NAMALWA (cell line): ENCODE results near the gene CPSF4L.

Source experiments
- DNase-seq: peaks from one replicate; pipeline ENCODE4 v3.0.0-alpha.2; 2015; ENCODE audit warnings: low spot score

Gene CPSF4L

DNA sequence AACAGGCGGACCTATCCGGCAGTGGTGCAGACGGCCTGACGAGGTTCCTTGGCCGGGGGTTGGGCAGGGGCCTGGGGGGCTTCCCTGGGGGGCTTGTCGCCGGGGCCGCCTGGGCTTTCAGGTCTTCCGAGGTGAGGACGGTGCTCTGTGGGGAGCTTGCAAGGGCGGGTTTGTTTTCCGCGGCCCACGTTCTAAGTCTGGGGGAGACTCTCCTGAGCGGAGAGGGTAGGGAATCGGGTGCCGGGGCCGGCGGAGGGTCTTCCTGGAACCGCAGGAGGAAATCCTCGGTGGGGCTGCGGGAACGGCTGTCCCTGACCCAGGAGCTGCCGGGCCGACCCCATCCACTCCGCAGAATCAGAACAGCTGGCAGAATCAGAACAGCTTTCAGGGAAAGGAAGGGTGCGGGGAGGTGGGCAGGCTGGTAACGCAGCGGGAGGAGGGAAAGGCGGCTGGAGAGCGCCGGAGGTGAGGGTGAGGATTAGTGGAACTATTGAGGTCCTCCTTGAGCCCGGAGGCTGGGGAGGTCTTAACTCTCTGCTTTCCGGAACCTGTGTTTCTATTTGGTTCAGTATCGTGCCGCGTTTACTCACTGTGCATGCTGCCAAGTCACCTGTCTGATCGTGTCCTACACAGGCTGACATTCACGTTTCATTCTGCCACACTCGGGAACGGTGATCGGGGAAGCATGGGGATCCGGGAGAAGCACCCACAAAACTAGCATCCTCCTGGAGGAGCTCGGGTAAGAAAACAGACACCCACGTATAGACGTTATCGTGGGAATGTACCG, 28.9 kb downstream of the CPSF4L start:
- peak; percentile 43 for DNase-seq

DNA sequence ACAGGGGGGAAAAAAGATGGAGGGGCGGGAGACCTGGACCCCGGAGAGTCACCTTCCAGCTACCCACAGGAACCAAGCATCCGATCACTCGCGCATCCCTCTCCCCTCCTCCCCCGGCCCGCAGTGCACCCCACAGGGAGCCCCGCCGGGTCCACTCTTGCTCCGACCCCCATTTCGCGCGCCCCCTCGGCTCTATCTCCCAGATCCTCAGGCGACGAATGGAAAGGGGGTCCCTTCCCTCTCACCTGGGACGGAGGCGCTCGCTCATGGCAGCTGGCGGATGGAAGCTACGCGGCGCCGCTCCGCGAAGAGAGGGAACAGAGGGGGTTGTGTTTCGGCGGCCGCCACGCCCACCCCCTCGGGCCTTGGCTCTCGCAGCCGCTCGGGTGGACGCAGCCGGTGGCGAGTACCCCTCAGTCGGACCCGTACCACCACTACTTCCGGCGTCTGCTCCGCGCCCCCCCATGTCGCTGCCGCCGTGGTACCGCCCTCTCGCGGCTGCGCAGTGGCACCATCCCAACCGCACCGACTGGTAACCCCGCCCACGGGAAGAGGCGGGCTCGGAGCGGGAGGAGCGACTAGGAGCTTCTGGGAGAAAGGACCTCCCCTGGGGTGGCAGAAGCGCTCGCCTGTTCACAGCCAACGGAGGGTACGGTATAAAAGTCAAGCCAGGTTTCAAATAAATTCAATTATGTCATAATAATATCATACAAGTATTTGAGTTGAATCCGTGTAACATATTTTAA, 29.7 kb downstream of the CPSF4L start:
- peak; percentile 95 for DNase-seq

DNA sequence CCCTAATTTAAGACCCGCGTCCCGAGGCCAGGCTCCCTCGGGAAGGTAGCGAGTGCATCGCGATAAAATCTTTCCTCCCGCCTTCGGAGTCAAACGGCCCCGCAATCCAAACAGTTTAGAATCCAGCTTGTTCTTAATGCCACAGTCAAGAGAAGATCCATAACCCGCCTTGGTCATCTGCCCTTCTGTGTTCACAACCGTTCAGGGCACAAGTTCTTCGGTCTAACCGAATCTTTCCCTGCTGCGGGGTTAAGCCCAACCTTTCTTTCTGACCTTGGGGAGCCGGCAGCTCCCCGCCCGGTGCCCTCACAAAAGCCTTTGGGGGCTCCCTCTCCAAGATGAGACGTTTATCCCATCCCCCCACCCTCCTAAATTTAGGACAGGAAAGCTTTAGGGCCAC, 30.3 kb downstream of the CPSF4L start:
- DNase-seq: peak; percentile 28

DNA sequence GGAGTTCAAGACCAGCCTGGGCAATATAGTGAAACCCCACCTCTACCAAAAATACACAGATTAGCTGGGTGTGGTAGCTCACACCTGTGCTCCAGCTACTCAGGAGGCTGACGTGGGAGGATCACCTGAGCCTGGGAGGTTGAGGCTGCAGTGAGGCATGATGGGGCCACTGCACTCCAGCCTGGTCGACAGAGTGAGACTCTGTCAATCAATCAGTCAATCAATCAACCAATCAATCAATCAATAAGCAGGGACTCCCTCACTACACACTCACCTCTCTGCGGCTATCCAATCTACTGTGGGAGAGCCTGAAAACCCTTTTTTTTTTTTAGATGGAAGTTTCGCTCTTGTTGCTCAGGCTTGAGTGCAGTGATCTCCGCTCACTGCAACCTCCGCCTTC, 31.6 kb downstream of the CPSF4L start:
- DNase-seq: no peak

DNA sequence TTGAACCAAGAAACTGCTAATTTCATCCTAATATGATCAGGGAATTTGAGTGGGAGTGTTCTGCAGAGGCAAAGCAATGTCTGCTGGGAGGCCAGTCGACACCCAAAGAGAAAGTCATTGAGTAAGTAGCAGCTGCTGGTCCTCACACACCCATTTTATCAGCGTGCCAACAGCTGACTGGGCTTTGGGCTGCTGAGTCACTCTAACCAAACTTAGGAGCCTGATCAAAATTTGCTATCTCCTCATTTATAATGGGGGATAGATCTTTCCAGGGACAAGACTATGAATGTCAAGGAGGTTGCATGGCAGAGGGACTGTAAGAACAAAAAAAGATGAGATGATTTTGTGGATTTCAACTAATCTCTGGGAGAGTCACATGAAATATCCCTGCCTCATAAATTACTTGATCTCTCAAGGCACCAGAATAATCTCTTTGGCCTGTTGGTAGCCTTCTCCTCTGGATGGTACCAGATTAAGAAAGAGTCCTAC, 32.9 kb downstream of the CPSF4L start:
- DNase-seq: no peak

DNA sequence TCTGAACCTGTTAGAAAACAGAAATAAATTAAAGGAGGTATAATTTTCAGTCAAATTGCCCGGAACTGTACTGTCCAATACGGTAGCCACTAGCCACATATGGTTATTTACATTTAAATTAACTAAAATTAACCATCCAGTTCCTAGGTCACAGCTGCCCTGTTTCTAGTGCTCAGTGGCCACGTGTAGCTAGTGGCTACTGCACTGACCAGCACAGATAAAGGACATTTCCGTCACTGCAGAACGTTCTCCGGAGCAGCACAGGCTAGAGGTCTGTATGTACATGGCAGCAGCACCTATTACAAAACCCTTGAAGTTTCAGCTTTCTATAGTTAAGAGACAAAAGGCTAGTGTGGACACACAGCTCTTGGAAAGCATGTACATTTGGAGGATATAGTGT, 33.7 kb downstream of the CPSF4L start:
- no peak for DNase-seq

DNA sequence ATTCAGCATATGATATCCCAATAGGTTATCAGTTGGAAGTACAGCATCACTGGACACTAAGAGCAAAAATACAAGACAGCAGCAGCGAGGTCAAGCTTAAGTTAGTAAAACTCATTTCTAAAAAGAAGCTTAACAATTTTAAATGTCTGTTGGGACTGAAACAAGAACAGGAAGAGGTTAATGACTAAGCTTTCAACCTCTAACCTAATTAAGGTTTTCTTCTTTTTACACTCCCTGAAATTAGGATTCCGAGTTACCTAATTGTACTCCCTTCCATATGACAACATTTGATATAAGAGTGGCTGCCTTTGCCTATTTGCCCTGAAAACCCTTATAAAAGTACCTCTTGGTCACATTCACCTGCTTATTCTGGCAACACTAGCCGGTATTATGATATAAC, 34.3 kb downstream of the CPSF4L start:
- no peak for DNase-seq

DNA sequence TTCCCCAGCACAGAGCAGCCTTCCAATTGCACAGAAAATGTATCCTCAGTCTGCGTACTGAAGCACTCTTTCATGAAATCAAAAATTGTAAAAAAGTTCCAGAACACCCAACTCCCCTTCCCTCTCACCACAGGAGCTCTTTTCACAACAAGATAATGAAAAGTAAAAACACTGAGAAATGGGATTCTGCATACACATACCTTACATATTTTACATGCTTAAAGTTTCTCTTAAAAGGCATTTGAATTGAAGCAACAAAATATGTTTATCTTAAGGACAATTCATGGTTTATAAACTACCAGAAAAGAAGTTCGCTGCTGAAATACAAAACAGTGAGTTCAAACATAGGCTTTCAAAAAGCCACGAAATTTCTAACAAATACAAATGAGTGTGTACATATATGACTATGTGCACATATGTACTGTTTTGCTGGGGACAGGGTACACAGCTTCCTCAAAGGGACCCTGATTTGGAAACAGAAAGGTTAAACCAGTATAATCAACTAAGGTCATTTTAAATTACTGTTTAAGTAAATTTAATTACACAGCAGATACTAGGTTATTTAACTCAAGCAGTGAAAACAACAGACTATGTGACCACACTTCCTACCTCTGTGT, 35.0 kb downstream of the CPSF4L start:
- no peak for DNase-seq

DNA sequence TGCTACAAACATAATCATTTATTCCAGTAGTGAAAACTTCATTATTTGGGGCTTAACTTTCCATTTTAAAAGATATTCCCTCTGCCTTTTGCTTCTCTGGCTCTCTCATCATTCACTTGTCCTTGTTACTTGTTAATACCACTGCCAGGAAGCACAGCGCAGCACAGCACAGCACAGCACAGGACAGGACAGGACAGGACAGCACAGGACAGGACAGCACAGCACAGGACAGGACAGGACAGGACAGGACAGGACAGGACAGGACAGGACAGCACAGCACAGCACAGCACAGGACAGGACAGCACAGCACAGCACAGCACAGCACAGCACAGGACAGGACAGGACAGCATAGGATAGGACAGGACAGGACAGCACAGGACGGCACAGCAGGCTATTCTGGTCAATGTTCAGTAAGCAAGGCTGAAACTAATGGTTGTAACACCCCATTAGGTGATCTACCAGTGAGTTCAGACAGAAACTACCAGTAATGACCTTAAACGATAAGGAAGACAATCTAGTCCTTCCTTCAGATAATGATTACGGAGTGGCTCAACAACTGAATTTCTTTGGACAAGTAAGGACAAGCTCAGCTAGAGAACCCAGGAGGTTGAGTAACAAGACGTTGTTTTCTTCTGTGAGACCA, 36.9 kb downstream of the CPSF4L start:
- no peak for DNase-seq

DNA sequence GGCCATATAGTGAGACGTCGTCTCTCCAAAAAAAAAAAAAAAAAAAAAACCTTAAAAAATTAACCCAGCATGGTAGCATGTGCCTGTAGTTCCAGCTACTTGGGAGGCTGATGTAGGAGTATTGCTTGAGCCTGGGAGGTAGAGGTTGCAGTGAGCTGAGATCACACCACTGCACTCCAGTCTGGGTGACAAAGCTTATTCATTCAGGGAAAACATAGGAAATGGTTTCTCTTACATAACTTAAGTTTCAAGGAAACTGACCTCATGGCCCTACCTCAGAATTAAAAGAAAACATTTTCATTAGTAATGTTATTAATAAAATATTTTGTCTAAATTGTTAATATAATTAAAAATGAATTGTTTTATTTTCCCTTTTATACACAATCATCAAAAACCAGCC, 37.4 kb downstream of the CPSF4L start:
- DNase-seq: no peak

DNA sequence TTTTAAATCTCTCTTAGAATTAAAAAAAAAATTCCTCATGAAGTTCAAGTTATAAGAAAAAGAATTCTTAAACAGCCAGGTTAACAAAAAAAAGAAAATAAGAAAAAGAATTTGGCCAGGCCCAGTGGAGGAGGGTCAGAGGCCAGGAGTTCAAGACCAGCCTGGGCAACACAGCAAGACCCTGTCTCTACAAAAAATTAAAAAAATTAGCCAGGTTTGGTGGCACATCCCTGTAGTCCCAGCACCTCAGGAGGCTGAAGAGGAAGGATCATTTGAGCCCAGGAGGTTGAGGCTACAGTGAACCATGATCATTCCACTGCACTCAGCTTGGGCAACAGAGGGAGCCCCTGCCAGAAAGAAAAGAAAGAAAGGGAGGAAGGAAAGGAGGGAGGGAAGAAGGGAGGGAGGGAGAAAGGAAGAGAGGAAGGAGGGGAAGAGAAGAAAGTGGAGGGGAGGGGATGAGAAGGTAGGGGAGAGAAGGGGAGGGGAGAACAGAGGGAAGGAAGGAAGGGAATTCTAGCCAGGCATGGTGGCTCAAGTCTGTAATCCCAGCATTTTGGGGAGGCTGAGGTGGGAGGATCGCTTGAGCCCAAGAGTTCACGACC, 38.0 kb downstream of the CPSF4L start:
- DNase-seq: no peak

DNA sequence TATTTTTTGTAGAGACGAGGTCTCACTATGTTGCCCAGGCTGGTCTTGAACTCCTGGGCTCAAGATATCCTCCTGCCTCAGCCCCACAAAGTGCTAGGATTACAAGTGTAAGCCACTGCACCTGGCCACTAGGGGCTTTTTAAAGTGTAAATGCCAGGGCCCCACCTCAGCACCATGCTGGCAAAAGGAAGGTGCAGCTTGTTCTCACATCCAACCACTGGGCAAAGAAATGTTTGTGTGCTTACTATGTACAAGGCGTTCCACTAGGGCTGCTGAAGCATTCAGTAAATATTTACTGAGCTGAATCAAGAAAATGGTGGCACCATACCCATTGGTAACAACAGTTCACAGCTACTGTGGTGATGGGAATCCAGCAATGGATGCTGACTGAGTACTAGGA, 46.2 kb downstream of the CPSF4L start:
- no peak for DNase-seq

DNA sequence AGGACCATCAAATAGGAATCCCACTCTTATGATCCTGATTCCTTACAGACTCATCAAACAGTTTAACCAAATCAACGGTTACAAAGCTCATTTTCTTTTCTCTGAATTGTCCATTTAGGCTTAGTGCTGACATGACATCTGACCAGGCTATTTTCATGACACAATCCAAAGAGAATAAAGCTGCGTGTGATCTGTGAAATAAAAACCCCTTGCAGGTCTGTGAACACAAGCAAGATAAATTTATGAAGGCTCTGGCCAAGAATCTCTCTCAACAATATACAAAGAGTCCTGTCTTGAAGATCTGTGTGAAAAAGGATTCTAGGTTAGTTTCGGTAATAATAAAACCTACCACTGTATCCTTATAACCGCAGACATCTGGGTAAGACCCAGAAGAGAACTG, 46.8 kb downstream of the CPSF4L start:
- no peak for DNase-seq

DNA sequence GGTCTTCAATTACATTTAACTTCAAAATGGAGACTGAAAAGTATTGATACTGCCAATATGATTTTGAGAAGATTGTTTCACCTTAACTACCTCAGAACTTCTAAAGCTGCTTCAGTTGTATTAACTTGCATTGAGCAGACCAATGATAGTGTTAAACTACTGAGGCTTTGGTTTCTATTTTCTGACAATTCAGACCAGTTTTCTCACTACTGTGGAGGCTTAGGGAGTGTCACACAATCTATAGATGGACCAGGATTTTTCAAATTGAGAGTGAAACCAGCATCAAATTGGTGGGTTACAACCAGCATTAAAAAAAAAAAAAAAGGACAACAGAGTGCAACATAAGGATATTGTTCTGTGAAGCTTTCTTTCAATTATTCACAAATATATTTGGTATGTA, 47.7 kb downstream of the CPSF4L start:
- no peak for DNase-seq

DNA sequence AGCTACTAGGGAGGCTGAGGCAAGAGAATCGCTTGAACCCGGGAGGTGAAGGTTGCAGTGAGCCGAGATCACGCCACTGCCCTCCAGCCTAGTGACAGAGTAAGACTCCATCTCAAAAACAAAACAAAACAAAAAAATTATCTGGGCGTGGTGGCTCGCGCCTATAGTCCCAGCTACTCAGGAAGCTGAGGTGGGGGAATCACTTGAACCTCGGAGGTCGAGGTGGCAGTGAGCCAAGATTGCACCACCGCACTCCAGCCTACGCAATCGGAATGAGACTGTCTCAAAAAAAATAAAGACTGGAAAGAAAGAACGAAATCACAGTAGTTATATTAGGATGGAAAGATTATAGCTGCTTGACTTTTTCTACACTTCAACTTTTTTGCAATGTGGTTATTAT, 49.9 kb downstream of the CPSF4L start:
- no peak for DNase-seq

DNA sequence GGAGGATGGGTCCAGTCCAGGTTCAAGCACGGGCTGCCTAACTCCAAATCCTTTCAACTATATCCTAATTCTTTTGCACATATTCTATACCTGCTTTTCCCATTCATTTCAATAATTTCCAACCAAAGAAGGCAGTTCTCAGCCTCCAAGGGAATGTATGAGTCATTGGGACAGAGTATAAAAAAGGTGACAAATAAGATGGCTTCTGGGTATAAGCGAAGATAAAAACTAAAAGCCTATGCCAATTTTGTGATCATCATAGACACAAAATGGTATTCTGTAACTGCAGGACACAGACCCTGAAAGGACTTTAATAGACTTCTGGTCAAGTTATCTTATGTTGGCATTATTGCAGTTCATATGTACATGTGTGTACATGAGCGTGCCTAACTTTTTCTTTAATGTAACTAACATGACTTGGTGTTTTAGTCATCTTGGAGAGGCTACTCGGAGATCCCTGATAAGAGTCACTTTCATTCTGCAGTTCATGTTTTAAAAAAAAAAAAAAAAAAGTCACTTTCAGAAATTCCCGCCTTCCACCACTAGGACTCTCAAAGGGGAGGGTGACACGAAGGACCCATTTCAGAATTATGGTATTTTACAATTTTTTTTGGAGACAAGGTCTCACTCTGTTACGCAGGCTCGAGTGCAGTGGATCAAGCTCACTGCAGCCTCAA, 51.5 kb downstream of the CPSF4L start:
- peak; percentile 44 for DNase-seq

DNA sequence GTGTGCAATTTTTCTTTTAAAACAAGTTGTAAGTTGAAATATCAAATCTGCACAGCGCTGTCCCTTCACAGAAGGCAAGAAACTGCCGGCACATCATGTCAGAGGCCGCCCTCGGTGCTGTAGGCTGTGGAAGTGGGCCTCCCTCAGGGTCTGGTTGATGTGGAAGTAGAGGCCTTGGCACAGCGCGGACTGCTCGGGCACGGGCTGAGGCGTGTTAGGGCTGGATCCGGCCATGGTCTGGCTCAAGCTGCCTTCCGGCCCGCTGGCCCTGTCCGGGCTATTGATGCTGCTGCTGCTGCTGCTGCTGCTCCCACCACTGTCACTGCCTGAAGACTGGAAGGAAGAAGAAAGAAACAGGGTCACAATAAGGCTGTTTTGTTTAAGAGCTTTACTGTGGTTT, 52.2 kb downstream of the CPSF4L start:
- DNase-seq: no peak

DNA sequence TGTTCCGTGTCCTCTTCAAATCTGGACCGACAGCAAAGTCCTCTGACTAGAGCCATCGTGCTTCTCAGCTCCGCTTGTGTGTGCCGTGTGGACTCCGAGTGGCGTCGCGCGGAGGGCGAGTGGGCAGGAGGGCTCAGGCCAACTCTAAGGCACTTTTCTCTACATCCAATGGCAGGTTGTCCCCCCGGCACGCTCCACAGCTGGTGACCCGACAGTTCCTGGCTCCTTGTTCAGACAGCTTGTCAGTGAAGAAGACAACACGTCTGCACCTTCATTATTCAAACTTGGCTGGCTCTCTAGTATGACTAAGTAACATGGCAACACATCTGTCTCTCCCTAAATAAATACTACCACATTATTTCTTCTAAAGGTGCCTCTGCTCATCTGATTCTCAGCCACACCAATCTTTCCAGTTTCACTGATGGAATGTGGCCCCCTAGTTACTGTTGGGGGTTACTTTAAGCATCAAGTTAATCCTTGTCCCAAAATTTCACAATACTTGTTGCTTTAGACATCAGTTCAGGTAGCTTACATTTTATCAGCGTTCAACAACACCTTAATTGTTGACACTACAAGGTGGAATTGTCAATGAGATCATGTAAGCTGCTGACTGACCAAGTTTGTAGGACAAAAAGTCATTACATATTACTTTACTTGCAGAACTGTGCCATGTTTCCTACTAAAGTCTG, 53.4 kb downstream of the CPSF4L start:
- DNase-seq: no peak

DNA sequence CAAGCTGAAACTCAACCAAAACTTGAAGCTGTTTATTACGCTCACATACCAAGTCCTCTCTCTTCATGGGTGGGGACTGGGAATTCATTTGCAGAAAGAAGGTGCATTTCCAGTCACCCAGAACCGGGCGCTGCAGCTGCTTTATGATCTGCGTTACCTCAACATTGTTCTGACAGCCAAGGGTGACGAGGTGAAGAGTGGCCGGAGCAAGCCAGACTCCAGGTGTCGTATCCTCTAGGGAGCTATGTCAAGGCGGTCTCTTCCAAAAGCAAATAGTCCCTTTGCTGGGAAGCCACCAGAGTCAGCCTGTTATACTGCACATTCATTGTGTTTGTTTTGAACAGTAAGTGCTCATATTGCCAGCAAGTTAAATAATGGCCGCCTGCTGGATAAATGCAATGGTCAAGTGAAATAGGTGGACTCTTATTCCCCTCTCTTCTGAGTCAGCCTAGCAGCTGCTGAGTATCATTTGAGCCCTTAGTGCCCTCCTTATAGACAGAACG, 56.2 kb downstream of the CPSF4L start:
- no peak for DNase-seq

DNA sequence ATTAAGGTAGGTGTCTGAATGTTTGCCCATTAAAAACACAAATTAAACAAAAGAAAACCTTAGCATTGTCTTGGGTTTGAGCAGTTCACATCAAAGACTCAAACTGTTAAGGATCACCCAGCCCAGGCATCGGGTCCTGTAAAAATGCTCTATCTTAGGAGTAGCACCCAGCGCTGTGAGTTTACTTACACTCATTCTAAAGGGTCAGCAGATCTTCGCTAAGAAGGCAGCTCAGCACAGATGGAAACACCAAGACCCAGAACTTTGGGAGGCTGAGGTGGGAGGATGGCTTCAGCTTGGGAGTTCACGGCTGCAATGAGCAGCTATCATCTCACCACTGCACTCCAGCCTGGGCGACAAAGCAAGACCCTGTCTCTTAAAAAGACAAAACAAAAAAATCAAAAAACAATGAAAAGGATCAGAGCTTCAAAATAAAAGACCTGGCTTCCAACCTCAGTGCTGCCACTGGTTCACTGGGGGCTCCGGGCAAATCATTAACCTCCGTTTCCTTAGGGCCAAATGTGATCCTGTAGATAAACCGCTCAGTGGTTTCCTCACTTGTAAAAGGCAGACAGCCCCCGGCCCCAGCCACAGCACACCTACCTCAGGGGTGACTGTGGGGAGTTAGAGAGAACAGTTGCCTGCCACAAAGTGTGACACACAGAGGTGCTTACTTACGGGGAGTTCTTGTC, 57.7 kb downstream of the CPSF4L start:
- no peak for DNase-seq
